ENCODE results near the gene ABCC3.

DNA sequence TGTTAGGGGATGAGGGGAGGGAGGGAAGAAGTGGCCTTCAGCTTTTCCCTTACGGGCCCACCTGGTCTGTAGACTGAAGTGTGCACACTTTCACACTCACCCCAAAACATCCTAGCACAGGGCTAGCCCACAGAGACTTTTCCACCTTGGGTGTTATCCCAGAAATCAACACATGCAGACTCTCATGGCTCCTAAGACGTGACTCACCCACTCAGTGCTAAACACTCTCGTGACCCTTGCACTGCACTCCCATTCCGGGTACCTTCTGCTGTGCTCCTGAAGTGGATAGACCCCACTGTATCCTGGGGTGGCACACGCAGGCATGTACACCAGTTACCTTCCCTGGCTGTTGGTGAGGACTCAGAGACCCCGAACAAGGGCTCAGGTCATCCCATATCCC is 23.0 kb upstream of the ABCC3 start:
- TF ChIP-seq, protein P1, sequence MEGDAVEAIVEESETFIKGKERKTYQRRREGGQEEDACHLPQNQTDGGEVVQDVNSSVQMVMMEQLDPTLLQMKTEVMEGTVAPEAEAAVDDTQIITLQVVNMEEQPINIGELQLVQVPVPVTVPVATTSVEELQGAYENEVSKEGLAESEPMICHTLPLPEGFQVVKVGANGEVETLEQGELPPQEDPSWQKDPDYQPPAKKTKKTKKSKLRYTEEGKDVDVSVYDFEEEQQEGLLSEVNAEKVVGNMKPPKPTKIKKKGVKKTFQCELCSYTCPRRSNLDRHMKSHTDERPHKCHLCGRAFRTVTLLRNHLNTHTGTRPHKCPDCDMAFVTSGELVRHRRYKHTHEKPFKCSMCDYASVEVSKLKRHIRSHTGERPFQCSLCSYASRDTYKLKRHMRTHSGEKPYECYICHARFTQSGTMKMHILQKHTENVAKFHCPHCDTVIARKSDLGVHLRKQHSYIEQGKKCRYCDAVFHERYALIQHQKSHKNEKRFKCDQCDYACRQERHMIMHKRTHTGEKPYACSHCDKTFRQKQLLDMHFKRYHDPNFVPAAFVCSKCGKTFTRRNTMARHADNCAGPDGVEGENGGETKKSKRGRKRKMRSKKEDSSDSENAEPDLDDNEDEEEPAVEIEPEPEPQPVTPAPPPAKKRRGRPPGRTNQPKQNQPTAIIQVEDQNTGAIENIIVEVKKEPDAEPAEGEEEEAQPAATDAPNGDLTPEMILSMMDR (conservative IDR thresholded peaks at IDR 0.05; ENCODE audit: low read depth, low read length) = no peak
- TF ChIP-seq EZH2 (IDR thresholded peaks at IDR 0.05; ENCODE audit: borderline replicate concordance, low read depth, low read length, poor library complexity, severe bottlenecking) = no peak

All from A673 (cell line).